Measurements from ENCODE around the gene ZIC5. TPM values are rescaled to one million over a fixed set of nuclear protein-coding genes. Genes with fewer than 3 reads are reported as not detected.
A peak's percentile ranks its signal among the peaks of the same experiment; 100 is the strongest.

Gene ZIC5
- total and polyA plus RNA-seq, 9 of the 15 experiments (the other 6 are each of a cell fraction or from before 2014, with no cell fraction given) = 0.57 to 2.0 (median 1.1) TPM

DNA sequence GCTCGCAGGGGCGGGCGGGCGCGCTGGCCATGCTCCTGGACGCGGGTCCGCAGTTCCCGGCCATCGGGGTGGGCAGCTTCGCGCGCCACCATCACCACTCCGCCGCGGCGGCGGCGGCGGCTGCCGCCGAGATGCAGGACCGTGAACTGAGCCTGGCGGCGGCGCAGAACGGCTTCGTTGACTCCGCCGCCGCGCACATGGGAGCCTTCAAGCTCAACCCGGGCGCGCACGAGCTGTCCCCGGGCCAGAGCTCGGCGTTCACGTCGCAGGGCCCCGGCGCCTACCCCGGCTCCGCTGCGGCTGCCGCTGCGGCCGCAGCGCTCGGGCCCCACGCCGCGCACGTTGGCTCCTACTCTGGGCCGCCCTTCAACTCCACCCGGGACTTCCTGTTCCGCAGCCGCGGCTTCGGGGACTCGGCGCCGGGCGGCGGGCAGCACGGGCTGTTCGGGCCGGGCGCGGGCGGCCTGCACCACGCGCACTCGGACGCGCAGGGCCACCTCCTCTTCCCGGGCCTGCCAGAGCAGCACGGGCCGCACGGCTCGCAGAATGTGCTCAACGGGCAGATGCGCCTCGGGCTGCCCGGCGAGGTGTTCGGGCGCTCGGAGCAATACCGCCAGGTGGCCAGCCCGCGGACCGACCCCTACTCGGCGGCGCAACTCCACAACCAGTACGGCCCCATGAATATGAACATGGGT, 10.6 kb upstream of the ZIC5 start (continued):
- TF ChIP-seq, protein P1, sequence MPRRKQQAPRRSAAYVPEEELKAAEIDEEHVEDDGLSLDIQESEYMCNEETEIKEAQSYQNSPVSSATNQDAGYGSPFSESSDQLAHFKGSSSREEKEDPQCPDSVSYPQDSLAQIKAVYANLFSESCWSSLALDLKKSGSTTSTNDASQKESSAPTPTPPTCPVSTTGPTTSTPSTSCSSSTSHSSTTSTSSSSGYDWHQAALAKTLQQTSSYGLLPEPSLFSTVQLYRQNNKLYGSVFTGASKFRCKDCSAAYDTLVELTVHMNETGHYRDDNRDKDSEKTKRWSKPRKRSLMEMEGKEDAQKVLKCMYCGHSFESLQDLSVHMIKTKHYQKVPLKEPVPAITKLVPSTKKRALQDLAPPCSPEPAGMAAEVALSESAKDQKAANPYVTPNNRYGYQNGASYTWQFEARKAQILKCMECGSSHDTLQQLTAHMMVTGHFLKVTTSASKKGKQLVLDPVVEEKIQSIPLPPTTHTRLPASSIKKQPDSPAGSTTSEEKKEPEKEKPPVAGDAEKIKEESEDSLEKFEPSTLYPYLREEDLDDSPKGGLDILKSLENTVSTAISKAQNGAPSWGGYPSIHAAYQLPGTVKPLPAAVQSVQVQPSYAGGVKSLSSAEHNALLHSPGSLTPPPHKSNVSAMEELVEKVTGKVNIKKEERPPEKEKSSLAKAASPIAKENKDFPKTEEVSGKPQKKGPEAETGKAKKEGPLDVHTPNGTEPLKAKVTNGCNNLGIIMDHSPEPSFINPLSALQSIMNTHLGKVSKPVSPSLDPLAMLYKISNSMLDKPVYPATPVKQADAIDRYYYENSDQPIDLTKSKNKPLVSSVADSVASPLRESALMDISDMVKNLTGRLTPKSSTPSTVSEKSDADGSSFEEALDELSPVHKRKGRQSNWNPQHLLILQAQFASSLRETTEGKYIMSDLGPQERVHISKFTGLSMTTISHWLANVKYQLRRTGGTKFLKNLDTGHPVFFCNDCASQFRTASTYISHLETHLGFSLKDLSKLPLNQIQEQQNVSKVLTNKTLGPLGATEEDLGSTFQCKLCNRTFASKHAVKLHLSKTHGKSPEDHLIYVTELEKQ (CRISPR knock-in tag; IDR thresholded peaks at IDR 0.05) = no peak
- TF ChIP-seq FOXA3 (CRISPR knock-in tag; conservative IDR thresholded peaks at IDR 0.05 in 1 of 2, IDR thresholded peaks at IDR 0.05 in 1 of 2) (no peak), CXXC5 (CRISPR knock-in tag; IDR thresholded peaks at IDR 0.05) (peak; percentile 34; the same call in 1 of the 2 replicates), PHF8 (IDR thresholded peaks at IDR 0.05; ENCODE audit: borderline replicate concordance, low read length) (peak; percentile 26; the same call in 1 of the 2 replicates), TAF1 (IDR thresholded peaks at IDR 0.05; ENCODE audit: control insufficient read depth, extremely low read depth, insufficient read depth, low read length, severe bottlenecking) (peak; percentile 18), PTRF (tag; IDR thresholded peaks at IDR 0.05) (no peak), CHD4 (IDR thresholded peaks at IDR 0.05; ENCODE audit: insufficient read depth, insufficient replicate concordance, low read depth, low read length, poor library complexity, severe bottlenecking) (no peak), PCBP2 (IDR thresholded peaks at IDR 0.05; ENCODE audit: low read depth, low read length, poor library complexity, severe bottlenecking) (no peak), TSC22D4 (tag; IDR thresholded peaks at IDR 0.05) (no peak), MYC (IDR thresholded peaks at IDR 0.05; ENCODE audit: low read depth, low read length) (peak; percentile 53), MYC (CRISPR knock-in tag; IDR thresholded peaks at IDR 0.05; ENCODE audit: borderline replicate concordance, low read depth) (no peak), FUS (optimal IDR thresholded peaks at IDR 0.05; ENCODE audit: low read depth, low read length) (peak; percentile 46), SMARCA5 (IDR thresholded peaks at IDR 0.05) (no peak), RBFOX2 (IDR thresholded peaks at IDR 0.05; ENCODE audit: low read depth, low read length) (peak; percentile 48; the same call in 1 of the 2 replicates), CTBP1 (IDR thresholded peaks at IDR 0.05; ENCODE audit: borderline replicate concordance) (peak; percentile 46), RAD21 (CRISPR knock-in tag; conservative IDR thresholded peaks at IDR 0.05 in 1 of 2, IDR thresholded peaks at IDR 0.05 in 1 of 2) (no peak)
- TF ChIP-seq, protein P2, sequence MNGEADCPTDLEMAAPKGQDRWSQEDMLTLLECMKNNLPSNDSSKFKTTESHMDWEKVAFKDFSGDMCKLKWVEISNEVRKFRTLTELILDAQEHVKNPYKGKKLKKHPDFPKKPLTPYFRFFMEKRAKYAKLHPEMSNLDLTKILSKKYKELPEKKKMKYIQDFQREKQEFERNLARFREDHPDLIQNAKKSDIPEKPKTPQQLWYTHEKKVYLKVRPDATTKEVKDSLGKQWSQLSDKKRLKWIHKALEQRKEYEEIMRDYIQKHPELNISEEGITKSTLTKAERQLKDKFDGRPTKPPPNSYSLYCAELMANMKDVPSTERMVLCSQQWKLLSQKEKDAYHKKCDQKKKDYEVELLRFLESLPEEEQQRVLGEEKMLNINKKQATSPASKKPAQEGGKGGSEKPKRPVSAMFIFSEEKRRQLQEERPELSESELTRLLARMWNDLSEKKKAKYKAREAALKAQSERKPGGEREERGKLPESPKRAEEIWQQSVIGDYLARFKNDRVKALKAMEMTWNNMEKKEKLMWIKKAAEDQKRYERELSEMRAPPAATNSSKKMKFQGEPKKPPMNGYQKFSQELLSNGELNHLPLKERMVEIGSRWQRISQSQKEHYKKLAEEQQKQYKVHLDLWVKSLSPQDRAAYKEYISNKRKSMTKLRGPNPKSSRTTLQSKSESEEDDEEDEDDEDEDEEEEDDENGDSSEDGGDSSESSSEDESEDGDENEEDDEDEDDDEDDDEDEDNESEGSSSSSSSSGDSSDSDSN (IDR thresholded peaks at IDR 0.05; ENCODE audit: borderline replicate concordance in 1 of 2, low read depth in 2 of 2, low read length in 2 of 2) = peak; percentile 1 to 38; a peak in 1 of 4 replicates
- TF ChIP-seq, protein P3, sequence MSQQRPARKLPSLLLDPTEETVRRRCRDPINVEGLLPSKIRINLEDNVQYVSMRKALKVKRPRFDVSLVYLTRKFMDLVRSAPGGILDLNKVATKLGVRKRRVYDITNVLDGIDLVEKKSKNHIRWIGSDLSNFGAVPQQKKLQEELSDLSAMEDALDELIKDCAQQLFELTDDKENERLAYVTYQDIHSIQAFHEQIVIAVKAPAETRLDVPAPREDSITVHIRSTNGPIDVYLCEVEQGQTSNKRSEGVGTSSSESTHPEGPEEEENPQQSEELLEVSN (IDR thresholded peaks at IDR 0.05; ENCODE audit: borderline replicate concordance in 1 of 2, extremely low read depth in 1 of 2, insufficient read depth in 1 of 2, insufficient read length in 1 of 2, low read depth in 1 of 2, low read length in 1 of 2, poor library complexity in 1 of 2, severe bottlenecking in 1 of 2) = peak in 1 of 2 experiments; percentile 50

All from K562 (cell line).